AG04450 (cell line): ENCODE measurements around the gene HYAL1. TPM values are rescaled to one million over a fixed set of nuclear protein-coding genes. Genes with fewer than 3 reads are reported as not detected.
A peak's percentile ranks its signal among the peaks of the same experiment; 100 is the strongest.

Experiments
- CTCF ChIA-PET: fragments of 300-600, 350-600 bp; formaldehyde crosslinking; extraction: SDS; loops from one replicate; lab custom pipeline; 2022; ENCODE audit warnings: antibody characterized with exemption, inconsistent platforms; lab: Charles Lee
- POLR2A ChIA-PET: fragments of 350-600 bp; formaldehyde crosslinking; extraction: SDS; loops from one replicate; lab custom pipeline; 2021; ENCODE audit warnings: antibody characterized with exemption, inconsistent platforms; lab: Yijun Ruan, JAX
- DNase-seq: peaks from one replicate; pipeline ENCODE4 v3.0.0-alpha.2; 2011; ENCODE audit warnings: low read depth, low spot score
- H3K27ac ChIP-seq: one replicate; pipeline ENCODE4 v1.5.1; 2012; ENCODE audit warnings: low read depth, low read length, control low read depth
- H3K27me3 ChIP-seq: one replicate; pipeline ENCODE4 v1.6.0; 2012; ENCODE audit warnings: low read length; ENCODE audit not compliant: control insufficient read depth, insufficient read depth
- H3K4me3 ChIP-seq: 2 replicates; pipeline ENCODE4 v1.5.1; 2011; ENCODE audit warnings: mild to moderate bottlenecking, low read depth, low read length, control low read depth
- H3K9me3 ChIP-seq: 2 replicates; pipeline ENCODE4 v1.5.1; 2012; ENCODE audit warnings: low read length; ENCODE audit not compliant: control insufficient read depth, insufficient read depth
- polyA plus RNA-seq: library from polyadenylated mRNA; depleted of rRNA; stranded (reverse); fragments of >200 nt; gene quantifications from 2 replicates; pipeline ENCODE4 v1.2.3, GENCODE V29; 2011
- TF ChIP-seq, protein P1 (sequence below): IDR thresholded peaks from 2 replicates; pipeline ENCODE4 v1.5.1; 2011; ENCODE audit warnings: low read depth, low read length, control low read depth, inconsistent platforms

Gene HYAL1
- polyA plus RNA-seq, 1 experiment, result 0.32 TPM

GRCh38 chr3:50266017-50266416 lies 37.4 kb downstream of the HYAL1 start:
- ChIA-PET CTCF (interaction anchor here (1.3 to 1.6 kb wide), 2 partner anchors 9 to 19 kb away, joined by 4 to 7 read pairs; no protein-coding TSS in a partner anchor), POLR2A (interaction anchor here (2.0 kb wide), 1 partner anchor 13 kb away, joined by 5 read pairs; the partner anchor contains the start of gene LSMEM2)
- H3K27me3 ChIP-seq, result no peaks in the 10 kb centered on the region
- peak overlapping the region; percentile 84 for H3K27ac ChIP-seq
- TF ChIP-seq, protein P1, sequence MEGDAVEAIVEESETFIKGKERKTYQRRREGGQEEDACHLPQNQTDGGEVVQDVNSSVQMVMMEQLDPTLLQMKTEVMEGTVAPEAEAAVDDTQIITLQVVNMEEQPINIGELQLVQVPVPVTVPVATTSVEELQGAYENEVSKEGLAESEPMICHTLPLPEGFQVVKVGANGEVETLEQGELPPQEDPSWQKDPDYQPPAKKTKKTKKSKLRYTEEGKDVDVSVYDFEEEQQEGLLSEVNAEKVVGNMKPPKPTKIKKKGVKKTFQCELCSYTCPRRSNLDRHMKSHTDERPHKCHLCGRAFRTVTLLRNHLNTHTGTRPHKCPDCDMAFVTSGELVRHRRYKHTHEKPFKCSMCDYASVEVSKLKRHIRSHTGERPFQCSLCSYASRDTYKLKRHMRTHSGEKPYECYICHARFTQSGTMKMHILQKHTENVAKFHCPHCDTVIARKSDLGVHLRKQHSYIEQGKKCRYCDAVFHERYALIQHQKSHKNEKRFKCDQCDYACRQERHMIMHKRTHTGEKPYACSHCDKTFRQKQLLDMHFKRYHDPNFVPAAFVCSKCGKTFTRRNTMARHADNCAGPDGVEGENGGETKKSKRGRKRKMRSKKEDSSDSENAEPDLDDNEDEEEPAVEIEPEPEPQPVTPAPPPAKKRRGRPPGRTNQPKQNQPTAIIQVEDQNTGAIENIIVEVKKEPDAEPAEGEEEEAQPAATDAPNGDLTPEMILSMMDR, result no peak
- H3K4me3 ChIP-seq, result no peak overlapping the region
- H3K9me3 ChIP-seq, result no peaks in the 10 kb centered on the region
- no peak for DNase-seq

- H3K27me3 ChIP-seq, result no peaks in the 10 kb centered on the region
- DNase-seq, result no peak
- POLR2A ChIA-PET, result interaction anchor here (1.5 kb wide), 1 partner anchor 30 kb away, joined by 18 read pairs; the partner anchor contains the start of gene GNAI2
- no peaks in the 10 kb centered on the region for H3K9me3 ChIP-seq
- no peak overlapping the region for H3K4me3 ChIP-seq
- TF ChIP-seq, protein P1, result no peak
- CTCF ChIA-PET, result interaction anchor here (2.8 kb wide), 1 partner anchor 19 kb away, joined by 22 read pairs; no protein-coding TSS in a partner anchor
- H3K27ac ChIP-seq, result peak overlapping the region; percentile 84
Observed at GRCh38 chr3:50265571-50265970, 37.8 kb downstream of the HYAL1 start.

GRCh38 chr3:50264964-50265485 lies 38.3 kb downstream of the HYAL1 start:
- DNase-seq, result no peak

DNA sequence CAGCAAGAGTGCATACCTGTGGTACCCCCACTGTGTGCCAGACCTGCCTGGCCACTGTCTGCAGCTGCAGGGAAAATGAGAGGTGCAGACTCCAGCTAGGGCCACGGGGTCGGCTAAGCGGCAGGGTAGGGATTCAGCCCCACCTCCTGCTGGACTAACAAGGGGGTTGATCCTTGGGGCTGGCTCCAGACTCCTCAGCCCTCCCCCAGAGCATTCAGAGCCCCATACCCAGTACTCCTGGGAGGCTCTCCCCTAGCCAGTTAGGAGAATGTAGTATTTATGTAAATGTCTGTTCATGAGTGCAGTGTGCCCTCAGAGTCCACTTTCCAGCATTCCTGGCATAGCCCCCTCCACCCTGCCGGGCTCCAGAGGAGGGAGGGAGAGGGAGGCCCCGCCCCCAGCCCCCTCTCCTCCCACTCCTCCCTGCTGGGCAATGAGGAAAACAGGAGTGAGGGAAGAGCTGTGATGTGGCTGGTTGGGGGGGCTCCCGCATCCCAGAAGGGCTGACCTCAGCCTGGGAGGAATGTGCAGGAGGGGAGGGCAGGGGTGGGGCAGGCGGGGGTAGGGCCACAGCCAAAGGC lies 38.9 kb downstream of the HYAL1 start:
- DNase-seq, result peak; percentile 91
- H3K27ac ChIP-seq, result peak overlapping the region; percentile 84
- peak overlapping the region; percentile 10; the same call in 1 of the 2 replicates for H3K4me3 ChIP-seq
- H3K9me3 ChIP-seq, result no peaks in the 10 kb centered on the region; the same call in 1 of the 2 replicates
- TF ChIP-seq, protein P1, result no peak
- H3K27me3 ChIP-seq, result no peaks in the 10 kb centered on the region
- POLR2A ChIA-PET, result interaction anchor here (0.5 to 1.5 kb wide), 13 partner anchors 12 to 83 kb away, joined by 3 to 18 read pairs (median 4); partner anchors contain the start of genes GNAI2, HYAL3, LSMEM2 and NAA80
- CTCF ChIA-PET, result interaction anchor here (0.6 to 2.8 kb wide), 4 partner anchors 9 to 140 kb away, joined by 3 to 22 read pairs (median 4); no protein-coding TSS in a partner anchor

More at GRCh38 chr3:50264964-50265485, 38.3 kb downstream of the HYAL1 start:
- ChIA-PET POLR2A (interaction anchor here (0.5 to 1.5 kb wide), 13 partner anchors 12 to 84 kb away, joined by 3 to 18 read pairs (median 4); partner anchors contain the start of genes GNAI2, HYAL3, LSMEM2 and NAA80), CTCF (interaction anchor here (0.6 to 2.8 kb wide), 3 partner anchors 18 to 141 kb away, joined by 3 to 22 read pairs (median 5); no protein-coding TSS in a partner anchor)
- Histone ChIP-seq H3K9me3 (no peaks in the 10 kb centered on the region; the same call in 1 of the 2 replicates), H3K27ac (peak overlapping the region; percentile 84), H3K4me3 (no peak overlapping the region), H3K27me3 (no peaks in the 10 kb centered on the region)
- TF ChIP-seq, protein P1, result no peak
